GM19452 (cell line): ENCODE measurements around the gene MAGEB3.
"Not testable (repeated sequence)": the region's sequence is repeated elsewhere in the genome, so short reads cannot be mapped to it uniquely, and the experiment has no call there.

Experiments
- ATAC-seq: cut with Tn5 transposase; IDR thresholded peaks from one replicate; pipeline ENCODE4 v1.9.1; 2021; ENCODE audit not compliant: unreplicated experiment

MAGEB3 gene, protein sequence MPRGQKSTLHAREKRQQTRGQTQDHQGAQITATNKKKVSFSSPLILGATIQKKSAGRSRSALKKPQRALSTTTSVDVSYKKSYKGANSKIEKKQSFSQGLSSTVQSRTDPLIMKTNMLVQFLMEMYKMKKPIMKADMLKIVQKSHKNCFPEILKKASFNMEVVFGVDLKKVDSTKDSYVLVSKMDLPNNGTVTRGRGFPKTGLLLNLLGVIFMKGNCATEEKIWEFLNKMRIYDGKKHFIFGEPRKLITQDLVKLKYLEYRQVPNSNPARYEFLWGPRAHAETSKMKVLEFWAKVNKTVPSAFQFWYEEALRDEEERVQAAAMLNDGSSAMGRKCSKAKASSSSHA

DNA sequence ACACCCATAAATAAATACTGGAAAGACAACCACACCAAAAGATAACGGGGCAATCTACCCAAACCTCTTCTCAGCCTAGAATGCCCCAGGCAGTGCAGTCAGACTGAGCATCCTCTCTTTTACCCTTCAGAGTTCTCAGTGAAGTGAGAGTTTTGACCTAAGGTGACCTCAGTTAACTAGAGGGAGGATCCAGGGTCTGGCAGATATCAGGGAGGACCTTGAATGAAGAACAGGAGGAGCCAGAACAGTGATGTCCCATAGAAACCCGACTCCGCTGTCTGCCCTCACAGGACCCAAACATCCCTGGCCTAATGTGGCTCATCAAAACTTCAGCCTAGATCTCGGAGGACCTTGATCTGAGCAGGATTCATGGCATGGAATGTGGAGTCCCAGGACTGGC lies at the start of gene MAGEB3:
Gene MAGEB3, plus strand, starts transcription at position 263 of the 400 bp plus-strand sequence. CDS start 5,268 bp downstream, outside the sequence.
- ATAC-seq: no peak

DNA sequence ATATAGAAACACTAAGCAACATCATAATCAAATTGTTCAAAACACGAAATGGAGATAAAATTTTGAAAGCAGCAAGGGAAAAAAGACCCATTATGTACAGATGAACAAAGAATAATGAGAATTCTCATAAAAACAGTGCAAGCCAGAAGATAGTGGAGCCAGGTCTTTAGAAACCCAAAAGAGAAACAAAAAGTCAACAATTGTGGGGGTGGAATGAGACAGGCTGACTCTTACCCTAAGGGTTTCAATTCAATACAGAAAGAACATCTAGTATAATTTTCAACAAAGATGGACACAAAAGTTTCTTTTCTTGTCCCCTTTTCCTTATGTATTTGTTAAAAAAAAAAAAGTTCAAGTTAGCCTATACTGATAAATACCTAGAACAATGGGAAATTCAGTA lies 49.1 kb upstream of the MAGEB3 start:
- no peak for ATAC-seq

DNA sequence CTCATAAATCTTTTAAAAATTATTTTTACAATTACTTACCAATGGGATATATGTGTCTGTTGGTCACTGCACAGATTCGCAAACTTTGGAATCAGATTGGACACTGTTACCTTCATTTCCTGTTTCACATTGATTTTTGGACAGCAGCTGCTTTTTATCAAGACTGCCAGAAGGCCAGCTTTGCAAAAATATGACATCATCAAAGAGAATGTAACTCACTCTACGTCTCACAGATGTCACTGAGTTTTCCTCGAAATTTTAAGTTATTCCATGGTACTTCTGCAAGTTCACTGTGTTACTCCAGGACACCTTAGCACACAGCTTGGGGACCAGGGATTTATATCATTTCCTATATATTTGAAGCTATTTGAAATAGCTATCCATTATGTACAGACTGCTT lies 46.9 kb upstream of the MAGEB3 start:
- no peak for ATAC-seq

DNA sequence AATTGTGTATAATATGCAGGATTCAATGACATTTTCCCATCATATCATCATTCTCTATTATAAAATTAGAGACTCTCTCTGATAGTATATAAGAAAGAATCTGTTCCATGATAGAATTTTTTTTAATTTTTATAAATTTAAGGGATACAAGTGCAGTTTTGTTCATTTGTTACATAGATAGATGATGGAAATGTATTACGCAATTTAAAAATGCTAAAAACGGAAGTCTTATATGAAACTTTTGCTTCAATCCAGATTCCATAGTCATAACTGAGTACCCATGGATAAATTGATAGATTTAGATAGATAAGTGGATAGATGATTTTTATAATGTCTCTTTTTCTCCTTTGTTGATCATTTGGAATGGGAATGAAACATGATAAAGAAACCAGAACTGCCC lies 40.0 kb upstream of the MAGEB3 start:
- ATAC-seq: no peak

DNA sequence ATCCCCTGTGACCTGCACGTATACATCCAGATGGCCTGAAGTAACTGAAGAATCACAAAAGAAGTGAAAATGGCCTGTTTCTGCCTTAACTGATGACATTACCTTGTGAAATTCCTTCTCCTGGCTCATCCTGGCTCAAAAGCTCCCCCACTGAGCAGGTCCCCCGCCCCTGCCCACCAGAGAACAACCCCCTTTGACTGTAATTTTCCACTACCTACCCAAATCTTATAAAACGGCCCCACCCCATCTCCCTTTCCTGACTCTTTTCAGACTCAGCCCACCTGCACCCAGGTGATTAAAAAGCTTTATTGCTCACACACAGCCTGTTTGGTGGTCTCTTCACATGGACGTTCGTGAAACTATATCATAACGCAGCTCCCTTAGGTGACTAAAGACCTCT lies 36.5 kb upstream of the MAGEB3 start:
- not testable (repeated sequence) for ATAC-seq

DNA sequence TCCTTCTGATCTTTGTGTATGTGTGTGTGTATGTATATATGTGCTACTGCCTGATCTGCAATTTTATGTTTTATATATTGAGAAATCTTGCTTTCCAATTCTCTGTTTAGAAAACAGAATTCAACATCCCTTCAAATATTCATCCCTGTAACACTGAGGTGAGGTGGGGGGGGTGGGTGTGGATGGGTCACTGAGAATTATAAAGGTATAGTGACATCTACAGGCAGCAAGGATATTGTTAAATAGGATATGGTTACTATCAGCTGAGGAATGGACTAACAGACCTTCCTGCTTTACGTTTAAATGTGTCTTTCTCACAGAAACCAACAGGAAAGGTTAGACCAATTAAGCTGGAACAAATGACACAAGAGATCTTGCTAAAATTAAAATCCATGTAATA lies 34.1 kb upstream of the MAGEB3 start:
- ATAC-seq: no peak

DNA sequence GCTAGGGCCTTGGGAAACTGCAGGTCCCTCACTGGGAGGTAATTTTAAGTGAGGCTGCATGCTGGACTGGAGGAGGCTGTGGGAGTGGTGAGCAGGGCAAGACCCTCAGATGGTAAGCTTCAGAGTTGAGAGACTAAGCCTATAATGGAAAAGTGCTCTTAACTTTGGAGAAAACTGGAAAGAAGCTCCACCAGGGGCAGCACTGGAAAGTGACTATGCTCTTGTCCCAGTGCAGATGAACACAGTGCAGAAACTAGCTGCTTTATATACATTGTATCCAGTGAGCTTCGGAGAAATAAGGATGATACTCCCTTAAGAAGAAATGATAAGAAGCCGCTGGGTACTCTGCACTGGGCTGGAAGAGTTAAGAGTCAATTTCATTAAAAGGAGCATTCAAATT lies 18.3 kb upstream of the MAGEB3 start:
- no peak for ATAC-seq

DNA sequence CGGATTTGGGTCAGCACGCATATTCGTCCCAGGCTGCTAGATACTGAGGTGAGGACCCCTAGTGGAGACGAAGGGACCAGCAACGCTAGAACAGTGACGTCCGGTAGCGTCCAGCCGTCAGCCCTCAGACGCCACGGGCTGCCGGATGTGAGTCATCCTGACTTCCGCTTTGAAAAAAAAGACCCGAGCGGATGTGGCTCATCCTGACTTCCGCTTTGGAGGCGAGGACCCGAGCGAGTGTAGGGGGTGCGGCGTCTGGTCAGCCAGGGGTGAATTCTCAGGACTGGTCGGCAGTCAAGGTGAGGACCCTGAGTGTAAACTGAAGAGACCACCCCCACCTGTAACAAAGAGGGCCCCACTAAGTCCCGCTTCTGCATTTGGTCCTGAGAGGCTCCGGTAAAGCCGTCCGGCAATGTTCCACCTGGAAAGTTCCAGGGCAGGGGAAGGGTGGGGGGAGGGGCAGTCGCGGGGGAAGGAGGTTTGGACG lies 15.1 kb upstream of the MAGEB3 start, which contains the start of gene MAGEB2:
Gene MAGEB2, plus strand, starts transcription at position 207 of the 487 bp plus-strand sequence. CDS start 3,018 bp downstream, outside the sequence.
- no peak for ATAC-seq

DNA sequence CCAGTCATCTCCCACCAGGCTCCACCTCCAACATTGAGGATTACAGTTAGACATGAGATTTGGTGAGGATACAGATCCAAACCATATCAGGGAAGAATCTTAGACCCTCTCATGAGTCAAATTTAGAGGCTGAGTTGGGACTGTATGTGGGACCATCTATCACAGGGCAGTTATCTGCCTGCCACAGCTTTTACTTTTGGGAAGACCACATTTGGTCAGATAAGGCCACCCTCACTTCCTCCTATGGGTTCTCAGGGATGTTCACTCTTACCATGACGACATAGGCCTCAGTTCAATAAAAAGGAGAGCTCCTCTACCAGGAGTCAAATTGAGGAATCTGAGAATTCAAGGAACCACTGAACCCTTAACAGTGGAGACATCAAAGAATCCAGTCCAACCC lies 13.0 kb upstream of the MAGEB3 start:
- no peak for ATAC-seq

DNA sequence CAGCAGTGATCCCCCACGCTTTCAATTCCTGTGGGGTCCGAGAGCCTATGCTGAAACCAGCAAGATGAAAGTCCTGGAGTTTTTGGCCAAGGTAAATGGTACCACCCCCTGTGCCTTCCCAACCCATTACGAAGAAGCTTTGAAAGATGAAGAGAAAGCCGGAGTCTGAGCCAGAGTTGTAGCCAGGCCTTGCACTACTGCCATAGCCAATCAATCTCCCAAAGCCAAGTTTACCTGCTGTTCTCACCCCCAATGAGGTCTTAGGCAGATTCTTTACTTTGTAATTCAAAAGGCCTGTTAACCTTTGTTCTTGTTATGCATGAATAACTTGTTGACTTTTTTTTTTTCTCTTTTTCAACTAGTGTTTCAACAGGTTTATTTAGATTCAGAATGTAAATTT lies 11.1 kb upstream of the MAGEB3 start:
- no peak for ATAC-seq

DNA sequence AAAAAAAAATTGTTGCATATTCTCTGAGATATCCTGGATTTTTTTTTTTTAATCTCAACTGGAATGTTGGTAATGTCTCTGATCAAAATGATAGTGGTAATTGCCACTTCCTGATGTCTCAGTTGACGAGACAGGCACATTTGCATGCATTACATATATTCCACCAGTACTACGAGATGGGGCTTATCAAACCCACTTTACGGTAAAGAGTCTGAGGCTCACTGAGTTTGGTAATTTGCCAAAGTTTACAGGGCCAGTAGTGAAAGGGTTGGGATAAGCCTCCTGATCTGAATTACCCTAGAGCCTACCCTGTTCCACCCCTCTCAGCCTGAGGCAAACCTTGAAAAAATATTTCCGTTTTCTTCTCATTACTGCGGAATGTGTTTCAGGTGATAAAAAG lies 9.8 kb upstream of the MAGEB3 start:
- ATAC-seq: no peak

DNA sequence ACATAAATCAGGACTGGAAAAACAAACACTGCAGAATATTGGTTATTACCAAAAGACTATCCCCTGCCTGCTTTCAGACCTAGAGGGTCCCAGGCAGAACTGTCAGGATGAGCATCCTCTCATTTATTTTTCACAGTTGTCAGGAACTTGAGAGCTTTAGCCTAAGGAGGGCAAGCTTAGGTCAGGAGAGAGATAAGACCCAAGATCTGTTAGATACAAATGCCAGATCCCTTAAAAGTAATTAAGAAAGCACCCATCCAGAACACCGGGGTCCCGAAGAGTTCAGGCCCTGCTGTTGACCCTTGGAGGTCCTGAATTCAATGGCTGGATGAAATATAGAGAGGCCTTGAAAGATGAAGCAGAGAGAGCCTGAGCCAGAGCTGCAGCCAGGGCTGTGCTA lies 5.9 kb upstream of the MAGEB3 start:
- ATAC-seq: no peak

DNA sequence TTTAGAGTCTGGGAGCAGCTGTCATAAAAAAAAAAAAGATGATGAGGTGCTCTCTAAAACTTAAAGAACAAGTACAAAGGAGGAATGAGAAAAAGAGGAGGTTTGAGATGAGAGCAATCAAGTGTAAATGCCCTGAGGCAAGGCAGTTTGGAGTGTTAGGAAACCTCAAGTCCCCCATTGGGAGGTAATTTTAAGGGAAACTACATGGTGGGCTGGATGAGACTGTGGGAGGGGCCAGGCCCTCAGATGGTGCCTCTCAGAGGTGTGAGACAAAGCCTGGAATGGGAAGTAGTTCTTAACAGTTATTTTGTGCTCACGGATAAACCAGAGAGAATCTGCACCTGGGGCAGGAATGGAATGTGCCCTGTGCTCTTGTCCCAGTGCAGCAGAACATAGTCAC lies 1.9 kb upstream of the MAGEB3 start:
- no peak for ATAC-seq

DNA sequence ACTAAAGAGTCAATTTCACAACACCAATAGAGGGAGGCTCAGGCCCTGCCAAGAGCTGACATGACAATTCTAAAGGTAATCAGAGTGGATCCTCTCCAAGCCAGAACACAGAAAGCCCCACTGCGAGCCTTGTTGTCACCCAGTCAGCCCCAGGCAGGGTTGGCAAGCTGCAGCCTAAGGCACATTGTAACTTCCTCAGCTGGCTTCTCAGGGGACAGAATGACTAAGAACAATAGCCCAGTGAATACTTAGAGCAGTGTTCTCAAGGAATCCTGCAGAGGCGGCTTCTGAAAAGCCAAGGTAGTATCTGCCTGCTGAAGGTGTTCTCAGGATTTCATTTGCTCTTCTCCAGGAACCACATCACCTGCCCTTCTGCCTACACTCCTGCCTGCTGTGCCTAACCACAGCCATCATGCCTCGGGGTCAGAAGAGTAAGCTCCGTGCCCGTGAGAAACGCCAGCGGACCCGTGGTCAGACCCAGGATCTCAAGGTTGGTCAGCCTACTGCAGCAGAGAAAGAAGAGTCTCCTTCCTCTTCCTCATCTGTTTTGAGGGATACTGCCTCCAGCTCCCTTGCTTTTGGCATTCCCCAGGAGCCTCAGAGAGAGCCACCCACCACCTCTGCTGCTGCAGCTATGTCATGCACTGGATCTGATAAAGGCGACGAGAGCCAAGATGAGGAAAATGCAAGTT lies 11.4 kb downstream of the MAGEB3 start, which contains the start of gene MAGEB4:
Gene MAGEB4, plus strand, starts transcription at position 277 of the 692 bp plus-strand sequence. Its CDS starts 136 bp downstream, at position 413.
- ATAC-seq: no peak

DNA sequence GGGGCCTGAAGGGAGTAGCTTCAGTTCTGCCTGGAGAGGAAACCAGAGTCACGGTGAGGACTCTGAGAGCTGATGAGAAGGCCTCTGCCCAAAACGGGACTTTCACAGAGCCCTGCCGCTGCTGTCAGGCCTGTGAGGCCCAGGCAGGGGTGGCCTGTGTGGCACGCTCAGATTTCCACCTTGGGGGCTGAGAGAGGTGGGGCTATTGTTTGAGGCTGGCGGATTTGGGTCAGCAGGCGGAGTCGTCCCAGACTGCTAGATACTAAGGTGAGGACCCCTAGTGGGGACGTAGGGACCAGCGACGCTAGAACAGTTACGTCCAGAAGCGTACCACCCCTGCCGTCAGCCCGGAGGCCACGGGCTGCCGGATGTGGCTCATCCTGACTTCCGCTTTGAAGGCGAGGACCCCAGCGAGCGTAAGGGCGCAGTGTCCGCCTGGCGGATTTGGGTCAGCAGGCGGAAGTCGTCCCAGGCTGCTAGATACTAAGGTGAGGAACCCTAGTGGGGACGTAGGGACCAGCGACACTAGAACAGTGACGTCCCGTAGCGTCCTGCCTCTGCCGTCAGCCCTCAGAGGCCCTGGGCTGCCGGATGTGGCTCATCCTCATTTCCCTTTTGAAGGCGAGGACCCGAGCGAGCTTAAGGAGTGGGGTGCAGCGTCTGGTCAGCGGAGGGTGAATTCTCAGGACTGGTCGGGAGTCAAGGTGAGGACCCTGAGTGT lies 16.5 kb downstream of the MAGEB3 start, which contains the start of gene MAGEB1:
Gene MAGEB1, plus strand, starts transcription at position 378 of the 721 bp plus-strand sequence. CDS start 3,348 bp downstream, outside the sequence.
- ATAC-seq: no peak

DNA sequence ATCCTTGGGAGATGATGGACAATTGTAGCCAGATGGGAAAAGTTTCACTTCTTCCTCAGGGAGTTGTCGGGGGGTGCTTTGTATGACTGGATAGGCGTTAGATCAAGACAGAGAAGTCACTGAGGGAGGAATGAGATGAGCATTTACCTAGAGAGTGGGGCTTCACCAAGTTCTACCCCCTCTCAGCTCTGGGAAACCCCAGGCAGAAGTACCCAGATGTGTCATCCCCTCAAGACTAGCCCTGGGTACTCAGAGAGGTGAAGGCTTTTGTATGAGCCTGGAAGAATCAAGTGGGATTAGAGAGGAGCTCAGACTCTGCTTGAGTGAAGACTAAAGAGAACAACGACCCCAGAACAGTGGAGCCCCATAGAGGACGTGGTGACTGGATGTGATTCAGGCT lies 18.4 kb downstream of the MAGEB3 start:
- peak; percentile 54 for ATAC-seq

DNA sequence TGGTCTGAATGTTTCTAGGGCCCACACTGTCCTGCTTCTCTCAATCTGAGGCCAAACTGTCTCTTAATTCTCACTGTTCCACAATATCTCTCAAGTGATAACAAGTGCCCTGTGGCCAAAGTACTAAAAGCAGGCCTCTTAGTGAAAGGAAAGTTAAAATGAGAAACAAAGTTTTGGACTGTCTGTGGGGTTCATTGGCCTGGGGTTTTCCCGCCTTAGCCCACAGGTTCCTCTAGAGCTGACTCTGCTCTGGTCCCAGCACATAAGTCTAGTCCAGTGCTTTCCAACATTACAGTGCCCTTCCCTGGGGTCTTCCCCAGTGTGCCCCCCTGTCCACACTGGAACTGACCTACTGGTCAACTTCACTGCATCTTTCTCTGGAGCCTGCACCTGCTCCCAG lies 22.8 kb downstream of the MAGEB3 start:
- no peak for ATAC-seq

DNA sequence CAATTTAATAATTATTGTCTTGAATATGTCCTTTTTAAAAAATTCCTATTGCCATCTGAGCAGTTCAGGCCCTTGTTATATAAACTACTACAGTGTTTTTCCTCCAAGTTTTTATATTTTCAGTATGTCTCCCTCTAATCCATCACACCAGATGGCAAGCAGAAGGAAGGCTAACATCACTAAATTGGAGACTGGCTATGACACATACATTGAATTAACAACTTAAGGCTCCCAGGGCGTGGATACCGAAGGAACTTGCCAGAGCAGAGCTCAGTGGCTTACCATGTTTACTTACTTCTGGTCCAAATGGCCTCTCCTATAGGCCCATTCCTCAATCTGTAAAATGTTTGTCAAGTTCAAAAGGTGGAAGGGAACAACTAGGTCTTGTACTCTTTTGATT lies 29.5 kb downstream of the MAGEB3 start:
- ATAC-seq: no peak

DNA sequence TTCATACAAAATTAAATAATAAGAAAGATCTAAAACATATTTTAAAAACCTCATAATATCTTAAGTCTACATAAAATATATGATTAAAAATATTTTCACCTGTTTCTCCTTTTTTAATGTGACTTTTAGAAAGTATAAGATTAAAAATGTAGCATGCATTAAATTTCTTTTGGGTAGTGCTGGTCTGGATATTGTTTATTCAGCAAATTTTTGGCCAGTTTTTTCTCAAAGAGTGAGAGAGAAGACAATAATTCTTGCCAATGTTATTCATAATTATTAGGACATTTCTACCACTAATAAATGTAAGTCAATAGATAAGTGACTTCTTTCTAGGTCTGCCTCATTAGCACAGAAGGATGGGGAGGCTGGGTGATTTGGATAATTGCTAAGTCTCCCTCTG lies 30.6 kb downstream of the MAGEB3 start:
- no peak for ATAC-seq

DNA sequence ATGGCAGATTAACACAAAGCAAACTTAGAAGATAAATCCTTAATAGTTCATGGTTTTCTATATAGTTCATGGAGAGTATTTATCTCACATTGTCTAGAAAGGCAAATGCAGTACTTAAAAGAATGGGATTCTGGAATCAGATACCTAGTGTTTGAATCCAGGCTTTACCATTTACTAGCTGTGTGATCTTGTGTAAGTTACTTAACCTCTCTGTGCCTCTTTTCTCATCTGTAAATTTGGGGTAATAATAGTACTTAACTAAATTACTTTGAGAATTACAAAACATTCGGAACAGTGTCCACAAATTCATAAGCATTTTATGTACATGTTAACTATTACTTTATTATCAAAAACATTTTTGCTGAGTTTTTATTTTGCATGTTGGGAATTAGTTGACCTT lies 32.3 kb downstream of the MAGEB3 start:
- no peak for ATAC-seq

DNA sequence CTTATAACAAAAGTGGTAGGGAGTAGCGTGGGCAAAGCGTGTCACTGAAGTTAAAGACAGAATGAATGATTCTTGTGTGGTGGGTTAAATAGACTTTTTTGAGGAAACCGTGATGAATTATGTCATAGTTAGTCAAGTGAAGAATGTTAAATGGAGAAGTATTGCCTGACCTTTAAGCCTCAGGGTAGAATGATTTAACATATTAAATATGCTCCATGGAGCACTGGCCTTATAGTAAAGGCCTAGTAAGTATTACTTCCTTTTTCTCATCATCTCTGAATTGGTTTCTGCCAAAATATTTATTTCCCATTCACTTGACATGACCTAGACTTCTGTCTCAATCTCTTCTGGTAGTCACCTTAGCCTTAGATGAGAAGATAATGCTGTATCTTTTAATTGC lies 40.2 kb downstream of the MAGEB3 start:
- ATAC-seq: no peak
